Liver (tissue), 2 donors: ENCODE data around the gene SS18L1.

Source experiments
- FOXA1 ChIP-seq: IDR thresholded peaks from 2 replicates; pipeline ENCODE4 v1.6.1; 2016; ENCODE audit warnings: antibody characterized with exemption
- TF ChIP-seq, protein P1 (sequence below): fragments of 150-350 bp; IDR thresholded peaks from 2 replicates; pipeline ENCODE4 v1.5.1; 2017; ENCODE audit warnings: improper control_type of control experiment, low read depth, low read length; ENCODE audit not compliant: missing input control
- TF ChIP-seq, protein P2 (sequence below): IDR thresholded peaks from 2 replicates; pipeline ENCODE4 v1.6.1; 2016; ENCODE audit warnings: antibody characterized with exemption
- donor health status: healthy.

DNA sequence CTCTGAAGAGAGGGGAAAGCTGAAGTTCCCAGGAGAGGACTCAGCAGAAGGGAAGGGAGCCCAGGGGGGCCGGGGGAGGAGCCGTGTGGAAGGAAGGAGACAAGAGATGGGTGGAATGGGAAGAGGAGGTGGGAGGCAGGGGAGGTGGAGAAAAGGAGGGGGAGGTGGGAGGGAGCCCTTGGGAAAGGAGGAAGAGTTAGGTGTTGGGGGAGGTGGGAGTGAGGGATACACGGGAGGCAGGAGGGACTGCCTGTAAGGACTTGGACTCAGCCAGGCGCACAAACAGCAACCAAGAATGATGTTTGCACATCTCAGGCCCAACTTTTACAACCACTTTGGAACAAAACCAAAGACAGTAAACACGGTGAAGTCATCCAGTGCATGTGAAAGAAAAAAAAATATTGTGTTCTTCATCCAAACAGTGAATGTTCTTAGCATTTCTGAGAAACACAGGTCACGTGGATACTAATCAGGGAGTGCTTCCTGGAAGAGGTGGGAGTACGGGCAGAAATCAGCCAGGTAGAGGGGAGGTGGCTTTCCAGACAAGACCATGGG, 38.7 kb upstream of the SS18L1 start:
- TF ChIP-seq, protein P1, sequence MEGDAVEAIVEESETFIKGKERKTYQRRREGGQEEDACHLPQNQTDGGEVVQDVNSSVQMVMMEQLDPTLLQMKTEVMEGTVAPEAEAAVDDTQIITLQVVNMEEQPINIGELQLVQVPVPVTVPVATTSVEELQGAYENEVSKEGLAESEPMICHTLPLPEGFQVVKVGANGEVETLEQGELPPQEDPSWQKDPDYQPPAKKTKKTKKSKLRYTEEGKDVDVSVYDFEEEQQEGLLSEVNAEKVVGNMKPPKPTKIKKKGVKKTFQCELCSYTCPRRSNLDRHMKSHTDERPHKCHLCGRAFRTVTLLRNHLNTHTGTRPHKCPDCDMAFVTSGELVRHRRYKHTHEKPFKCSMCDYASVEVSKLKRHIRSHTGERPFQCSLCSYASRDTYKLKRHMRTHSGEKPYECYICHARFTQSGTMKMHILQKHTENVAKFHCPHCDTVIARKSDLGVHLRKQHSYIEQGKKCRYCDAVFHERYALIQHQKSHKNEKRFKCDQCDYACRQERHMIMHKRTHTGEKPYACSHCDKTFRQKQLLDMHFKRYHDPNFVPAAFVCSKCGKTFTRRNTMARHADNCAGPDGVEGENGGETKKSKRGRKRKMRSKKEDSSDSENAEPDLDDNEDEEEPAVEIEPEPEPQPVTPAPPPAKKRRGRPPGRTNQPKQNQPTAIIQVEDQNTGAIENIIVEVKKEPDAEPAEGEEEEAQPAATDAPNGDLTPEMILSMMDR, result no peak
- TF ChIP-seq FOXA1, result no peak
- TF ChIP-seq, protein P2, sequence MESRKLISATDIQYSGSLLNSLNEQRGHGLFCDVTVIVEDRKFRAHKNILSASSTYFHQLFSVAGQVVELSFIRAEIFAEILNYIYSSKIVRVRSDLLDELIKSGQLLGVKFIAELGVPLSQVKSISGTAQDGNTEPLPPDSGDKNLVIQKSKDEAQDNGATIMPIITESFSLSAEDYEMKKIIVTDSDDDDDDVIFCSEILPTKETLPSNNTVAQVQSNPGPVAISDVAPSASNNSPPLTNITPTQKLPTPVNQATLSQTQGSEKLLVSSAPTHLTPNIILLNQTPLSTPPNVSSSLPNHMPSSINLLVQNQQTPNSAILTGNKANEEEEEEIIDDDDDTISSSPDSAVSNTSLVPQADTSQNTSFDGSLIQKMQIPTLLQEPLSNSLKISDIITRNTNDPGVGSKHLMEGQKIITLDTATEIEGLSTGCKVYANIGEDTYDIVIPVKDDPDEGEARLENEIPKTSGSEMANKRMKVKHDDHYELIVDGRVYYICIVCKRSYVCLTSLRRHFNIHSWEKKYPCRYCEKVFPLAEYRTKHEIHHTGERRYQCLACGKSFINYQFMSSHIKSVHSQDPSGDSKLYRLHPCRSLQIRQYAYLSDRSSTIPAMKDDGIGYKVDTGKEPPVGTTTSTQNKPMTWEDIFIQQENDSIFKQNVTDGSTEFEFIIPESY, result no peak
